Measurements from ENCODE around the gene NRG2. TPM values are rescaled to one million over a fixed set of nuclear protein-coding genes. Genes with fewer than 3 reads are reported as not detected.

The NRG2 gene
- total RNA-seq, 1 donor from 2014 or later: 14.5 TPM

DNA sequence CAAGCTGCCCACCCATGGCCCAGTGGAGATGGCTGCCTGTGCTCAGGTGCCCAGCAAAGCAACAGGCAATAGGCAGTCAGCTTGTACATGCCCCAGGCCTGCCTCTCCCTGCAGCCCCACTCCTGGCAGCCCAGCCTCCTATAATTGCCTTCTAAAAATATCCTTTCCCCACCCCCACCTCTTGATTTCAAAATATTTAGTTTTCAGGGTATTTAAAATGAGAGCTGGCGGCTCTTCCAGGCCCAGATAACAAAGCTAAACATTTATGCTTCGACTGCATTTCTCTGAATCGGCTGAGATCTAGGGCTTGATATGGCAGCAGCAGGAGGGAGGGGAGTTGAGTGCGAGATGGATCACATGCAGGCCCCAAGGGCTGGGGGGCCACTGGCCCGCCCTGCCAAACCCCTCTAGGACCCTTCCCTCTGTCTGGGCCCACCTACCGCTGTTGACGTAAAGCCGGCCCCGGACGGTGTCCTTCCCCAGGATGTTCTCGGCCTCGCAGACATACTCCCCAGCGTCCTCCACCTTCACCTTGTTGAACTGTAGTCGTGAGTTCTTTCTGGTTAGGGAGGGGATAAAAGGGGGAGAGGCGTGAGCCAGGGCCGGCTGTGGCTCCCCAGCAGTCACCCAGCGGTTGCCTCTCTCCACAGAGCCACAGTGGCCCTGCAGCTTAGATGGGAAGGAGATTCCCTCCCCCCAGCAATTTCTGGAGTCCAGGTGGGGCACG, 162.5 kb downstream of the NRG2 start:
- no peak for DNase-seq (ENCODE audit: low spot score)

DNA sequence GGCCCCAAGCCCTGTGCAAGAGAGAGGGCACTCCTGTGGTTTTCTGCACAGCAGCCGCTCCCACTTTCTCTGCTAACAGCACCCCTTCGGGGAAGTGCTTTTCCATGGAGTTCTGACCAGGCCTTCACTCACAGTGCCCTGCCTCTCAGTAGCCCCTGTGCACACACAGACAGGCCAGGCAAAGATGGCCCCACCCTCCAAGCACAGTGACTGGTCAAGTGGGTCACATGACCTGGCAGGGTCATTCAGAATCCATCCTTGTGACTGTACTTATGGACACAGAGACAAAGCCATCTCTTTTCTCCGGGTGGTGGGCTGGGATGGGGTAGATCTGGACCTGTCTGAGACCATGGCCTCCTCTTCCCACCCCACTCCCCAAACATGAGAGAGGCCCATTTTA, 165.0 kb downstream of the NRG2 start:
- peak; percentile 16 for DNase-seq (ENCODE audit: low spot score)

GRCh38 chr5:139877129-139877597, 165.9 kb downstream of the NRG2 start:
- no peak for DNase-seq (ENCODE audit: low spot score)

DNA sequence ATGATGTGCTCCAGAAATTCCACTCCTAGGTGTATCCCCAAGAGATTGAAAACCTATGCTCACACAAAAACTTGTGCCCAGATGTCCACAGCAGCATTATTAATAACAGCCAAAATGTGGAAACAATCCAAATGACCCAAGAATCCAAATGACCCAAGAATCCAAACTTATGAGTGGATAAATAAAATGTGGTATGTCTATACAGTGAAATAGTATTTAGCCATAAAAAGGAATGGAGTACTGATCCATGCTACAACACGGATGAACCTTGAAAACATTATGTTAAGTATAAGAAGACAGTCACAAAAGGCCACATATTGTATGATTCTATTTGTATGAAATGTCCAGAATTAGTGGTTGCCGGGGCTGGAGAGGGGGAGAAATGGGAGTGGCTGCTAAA, 167.1 kb downstream of the NRG2 start:
- no peak for DNase-seq (ENCODE audit: low spot score)

DNA sequence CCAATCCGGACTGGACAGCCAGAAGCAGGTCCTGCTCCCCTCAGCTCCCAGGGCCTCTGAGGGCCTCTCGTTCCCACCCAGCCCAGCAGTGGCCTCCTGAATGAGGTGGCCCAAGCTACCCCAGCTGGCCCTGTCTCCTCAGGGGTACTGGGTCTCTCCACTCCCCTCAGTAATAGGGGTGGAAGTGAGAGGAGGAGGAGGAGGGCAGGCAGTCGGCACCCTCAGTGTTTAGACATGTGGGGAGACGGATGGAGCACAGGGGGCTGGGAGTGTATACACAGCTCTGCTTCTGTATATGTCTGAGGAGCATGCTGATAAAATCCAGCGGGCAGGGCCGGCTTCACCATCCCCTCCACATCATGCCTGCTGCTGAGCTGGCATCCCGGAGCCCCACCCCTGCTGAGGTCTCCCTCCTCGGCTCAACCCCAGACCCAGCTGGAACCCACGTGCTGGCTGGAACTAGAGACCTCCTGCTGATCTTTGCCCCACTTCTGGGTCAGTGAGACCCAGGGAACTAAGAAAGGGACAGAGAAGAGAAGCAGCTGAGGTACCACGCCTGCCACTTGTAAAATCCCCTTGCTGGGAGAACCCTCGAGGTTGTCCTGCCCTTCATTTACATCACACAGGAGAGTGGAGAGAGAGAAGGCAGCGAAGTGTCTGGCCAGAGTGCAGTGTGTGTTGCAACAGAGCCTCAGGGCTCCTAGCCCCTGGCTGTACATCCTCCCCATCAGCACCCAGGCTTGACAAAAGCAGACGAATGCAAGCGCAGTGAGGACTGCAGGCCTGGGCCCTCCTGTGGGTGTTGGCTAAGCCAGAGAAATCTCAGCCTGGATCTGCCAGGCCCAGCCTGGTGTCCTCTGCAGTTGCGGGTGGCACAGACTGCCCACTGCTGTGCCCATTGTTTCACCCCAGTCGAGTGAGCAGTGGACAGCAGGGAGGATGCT, 170.0 kb downstream of the NRG2 start:
- peak; percentile 24 for DNase-seq (ENCODE audit: low spot score)

GRCh38 chr5:139872052-139872766, 170.9 kb downstream of the NRG2 start:
- DNase-seq (ENCODE audit: low spot score): no peak

GRCh38 chr5:139871614-139872013, 171.5 kb downstream of the NRG2 start:
- DNase-seq (ENCODE audit: low spot score): no peak

DNA sequence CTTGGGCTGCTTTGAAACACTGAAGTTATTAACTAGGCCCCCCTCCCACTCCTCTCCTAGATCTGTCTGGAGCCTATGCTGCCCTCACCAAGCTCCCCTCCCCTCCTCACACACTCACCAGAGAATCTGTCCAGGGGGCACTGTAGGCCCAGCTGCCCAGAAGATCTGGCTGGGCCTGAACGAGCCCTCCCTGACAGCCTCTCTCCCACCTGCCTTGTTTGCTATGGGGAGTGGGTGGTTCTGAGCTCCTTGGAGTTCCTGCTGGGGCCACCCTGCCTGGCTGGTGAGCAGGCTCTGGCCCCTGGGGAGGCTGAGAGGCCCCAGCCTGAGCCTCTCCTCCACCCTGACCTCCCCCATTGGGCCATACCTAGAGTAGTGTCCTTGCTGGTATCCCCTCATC, 172.4 kb downstream of the NRG2 start:
- DNase-seq (ENCODE audit: low spot score): no peak

DNA sequence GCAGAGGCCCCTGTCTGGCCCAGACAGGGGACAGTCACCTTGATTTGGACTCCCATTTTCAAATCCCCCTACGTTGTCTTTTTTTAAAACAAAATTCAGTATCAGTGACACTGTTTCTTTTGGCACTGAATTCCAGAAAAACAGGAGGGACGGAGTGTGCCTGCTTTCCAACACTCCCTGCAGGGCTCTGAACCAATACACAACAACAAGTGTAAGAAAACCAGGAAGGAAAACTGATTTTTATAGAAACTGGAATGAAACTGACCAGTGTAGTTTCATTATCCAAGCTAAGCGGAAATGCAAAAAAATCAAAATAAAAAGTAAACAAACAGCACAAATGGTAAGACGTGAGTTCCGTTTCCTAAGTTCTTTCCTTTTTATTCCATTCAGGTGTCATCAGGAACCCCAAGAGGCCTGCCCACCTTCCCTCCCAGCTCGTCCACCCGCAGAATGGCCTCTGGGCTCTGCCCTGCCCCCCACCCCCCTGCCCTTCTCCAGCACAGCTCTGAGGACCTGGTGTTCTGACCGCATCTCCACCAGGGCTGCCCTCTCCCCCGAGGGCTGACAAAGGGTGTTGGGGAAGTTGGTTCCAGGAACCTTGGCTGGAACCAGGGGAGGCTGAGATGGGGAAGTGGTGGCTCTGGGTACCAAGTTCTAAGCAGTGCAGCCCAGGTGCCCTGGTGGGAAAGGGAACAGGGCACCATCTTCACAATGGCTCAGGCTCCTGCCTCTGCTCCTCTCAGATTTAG, 173.9 kb downstream of the NRG2 start:
- DNase-seq (ENCODE audit: low spot score): no peak

- no peak for DNase-seq (ENCODE audit: low spot score)
Measured at GRCh38 chr5:139867581-139867980, 175.5 kb downstream of the NRG2 start.

GRCh38 chr5:139867109-139867508, 176.0 kb downstream of the NRG2 start:
- DNase-seq (ENCODE audit: low spot score): no peak

DNA sequence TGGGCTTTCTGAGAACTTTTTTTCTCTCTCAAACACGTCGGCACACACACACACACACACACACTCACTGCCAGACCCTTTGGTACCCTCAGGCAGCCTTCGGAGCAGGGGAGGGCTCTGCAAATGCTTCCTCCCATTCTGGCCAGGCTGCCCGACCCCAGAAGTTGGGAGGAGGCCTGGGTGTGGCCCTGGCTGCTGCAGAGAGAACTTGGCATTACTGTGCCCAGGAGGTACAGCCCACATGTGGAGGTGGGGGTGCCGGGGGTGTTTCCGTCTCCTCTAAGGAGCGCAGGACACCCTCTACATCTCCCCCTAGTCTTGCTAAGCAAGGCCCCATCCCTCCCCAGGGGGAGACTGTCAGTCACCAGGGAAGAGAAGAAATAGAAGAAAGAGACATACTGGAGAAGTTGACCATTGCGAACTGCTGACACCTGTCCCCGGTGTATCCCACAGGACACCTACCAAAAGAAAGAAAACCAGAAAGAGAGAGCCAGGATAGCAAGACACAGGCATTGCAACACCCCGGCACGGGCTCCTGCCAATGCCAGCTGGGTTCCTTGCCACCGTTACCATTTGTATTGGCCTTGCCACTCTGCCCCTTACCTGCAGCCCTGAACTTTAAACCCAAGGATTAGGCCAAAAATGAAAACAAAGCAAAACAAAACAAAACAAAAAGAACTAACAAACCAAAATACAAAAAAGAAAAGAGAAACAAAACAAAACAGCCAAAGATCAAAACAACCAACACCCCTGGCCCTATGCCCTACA, 178.2 kb downstream of the NRG2 start:
- DNase-seq (ENCODE audit: low spot score): no peak

GRCh38 chr5:139863855-139864558, 179.1 kb downstream of the NRG2 start:
- DNase-seq (ENCODE audit: low spot score): peak; percentile 67

GRCh38 chr5:139863361-139863760, 179.7 kb downstream of the NRG2 start:
- peak; percentile 74 for DNase-seq (ENCODE audit: low spot score)

DNA sequence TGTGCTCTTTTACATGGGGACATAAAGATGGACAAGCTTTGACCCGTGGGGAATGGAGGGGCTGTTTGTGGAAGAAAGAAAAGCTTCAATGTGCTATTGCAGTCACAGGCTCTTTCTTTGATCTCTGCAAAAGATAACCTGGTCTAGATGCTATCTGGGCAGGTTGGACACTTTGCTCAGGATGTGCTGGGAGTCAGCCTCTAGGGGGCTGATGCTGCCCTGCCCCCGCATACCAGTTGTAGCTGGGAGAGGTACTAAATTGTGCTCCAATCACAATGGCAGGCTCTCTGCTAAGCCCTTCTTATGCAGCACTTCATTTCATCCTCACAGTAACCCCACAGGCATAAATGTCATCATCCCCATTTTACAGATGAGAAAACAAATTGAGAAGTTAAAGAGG, 180.3 kb downstream of the NRG2 start:
- no peak for DNase-seq (ENCODE audit: low spot score)

- no peak for DNase-seq (ENCODE audit: low spot score)
Measured at GRCh38 chr5:139862313-139862712, 180.8 kb downstream of the NRG2 start.

GRCh38 chr5:139861889-139862207, 181.3 kb downstream of the NRG2 start:
- no peak for DNase-seq (ENCODE audit: low spot score)

GRCh38 chr5:139861021-139861888, 181.8 kb downstream of the NRG2 start:
- no peak for DNase-seq (ENCODE audit: low spot score)

DNA sequence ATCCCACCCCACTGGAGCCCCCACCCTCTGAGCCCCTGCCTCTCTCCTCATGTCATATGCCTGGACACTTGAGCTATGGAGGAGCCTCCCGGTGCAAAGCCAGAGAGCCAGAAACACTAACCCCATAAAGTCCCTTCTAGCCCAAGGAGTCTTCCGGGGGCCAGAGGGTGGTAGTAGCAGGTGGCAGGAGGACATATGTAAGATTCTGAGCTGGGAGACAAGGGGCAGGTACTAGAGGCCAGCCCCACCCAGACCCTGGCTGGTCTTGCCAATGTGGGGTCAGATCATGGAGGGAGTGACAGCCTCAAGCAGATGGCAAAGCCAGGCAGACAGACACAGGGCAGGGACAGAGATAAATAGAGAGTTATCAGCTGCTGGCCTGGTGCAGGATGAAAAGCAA, 184.1 kb downstream of the NRG2 start:
- no peak for DNase-seq (ENCODE audit: low spot score)

Measured in mucosa of gallbladder (tissue), 1 donor.